ENCODE measurements around the gene SLC6A19.
"Not testable (repeated sequence)": the region's sequence is repeated elsewhere in the genome, so short reads cannot be mapped to it uniquely, and the experiment has no call there.

The SLC6A19 gene

GRCh38 chr5:1252681-1253080 is 51.3 kb downstream of the SLC6A19 start:
- in situ Hi-C loops (cut with HindIII; ENCODE audit: low sequenced_read_pairs), result no loop called here

GRCh38 chr5:1253456-1254105 is 52.2 kb downstream of the SLC6A19 start:
- in situ Hi-C loops (cut with HindIII; ENCODE audit: low sequenced_read_pairs), result no loop called here

- in situ Hi-C loops (cut with HindIII; ENCODE audit: low sequenced_read_pairs), result no loop called here
Measured at GRCh38 chr5:1254196-1254595, 52.8 kb downstream of the SLC6A19 start.

GRCh38 chr5:1255081-1255561 is 53.7 kb downstream of the SLC6A19 start:
- in situ Hi-C loops (cut with HindIII; ENCODE audit: low sequenced_read_pairs), result no loop called here

- in situ Hi-C loops (cut with HindIII; ENCODE audit: low sequenced_read_pairs), result no loop called here
Measured at GRCh38 chr5:1256776-1257175, 55.4 kb downstream of the SLC6A19 start.

- in situ Hi-C loops (cut with HindIII; ENCODE audit: low sequenced_read_pairs), result no loop called here
Measured at GRCh38 chr5:1257363-1257762, 56.0 kb downstream of the SLC6A19 start.

- in situ Hi-C loops (cut with HindIII; ENCODE audit: low sequenced_read_pairs), result no loop called here
Measured at GRCh38 chr5:1257841-1258240, 56.4 kb downstream of the SLC6A19 start.

- in situ Hi-C loops (cut with HindIII; ENCODE audit: low sequenced_read_pairs), result no loop called here
Measured at GRCh38 chr5:1259806-1260480, 58.5 kb downstream of the SLC6A19 start.

- in situ Hi-C loops (cut with HindIII; ENCODE audit: low sequenced_read_pairs), result no loop called here
Measured at GRCh38 chr5:1261643-1262042, 60.2 kb downstream of the SLC6A19 start.

GRCh38 chr5:1262381-1262780 is 61.0 kb downstream of the SLC6A19 start:
- in situ Hi-C loops (cut with HindIII; ENCODE audit: low sequenced_read_pairs), result no loop called here

- in situ Hi-C loops (cut with HindIII; ENCODE audit: low sequenced_read_pairs), result no loop called here
Measured at GRCh38 chr5:1264211-1264610, 62.8 kb downstream of the SLC6A19 start.

- in situ Hi-C loops (cut with HindIII; ENCODE audit: low sequenced_read_pairs), result no loop called here
Measured at GRCh38 chr5:1265026-1265425, 63.6 kb downstream of the SLC6A19 start.

- in situ Hi-C loops (cut with HindIII; ENCODE audit: low sequenced_read_pairs), result no loop called here
Measured at GRCh38 chr5:1265461-1266455, 64.4 kb downstream of the SLC6A19 start.

- in situ Hi-C loops (cut with HindIII; ENCODE audit: low sequenced_read_pairs), result no loop called here
Measured at GRCh38 chr5:1266791-1267190, 65.4 kb downstream of the SLC6A19 start.

- in situ Hi-C loops (cut with HindIII; ENCODE audit: low sequenced_read_pairs), result not testable (repeated sequence)
Measured at GRCh38 chr5:1267464-1267863, 66.1 kb downstream of the SLC6A19 start.

GRCh38 chr5:1268056-1268455 is 66.7 kb downstream of the SLC6A19 start:
- in situ Hi-C loops (cut with HindIII; ENCODE audit: low sequenced_read_pairs), result no loop called here

- in situ Hi-C loops (cut with HindIII; ENCODE audit: low sequenced_read_pairs), result no loop called here
Measured at GRCh38 chr5:1268666-1269065, 67.3 kb downstream of the SLC6A19 start.

GRCh38 chr5:1270426-1270825 is 69.0 kb downstream of the SLC6A19 start:
- in situ Hi-C loops (cut with HindIII; ENCODE audit: low sequenced_read_pairs), result no loop called here

- in situ Hi-C loops (cut with HindIII; ENCODE audit: low sequenced_read_pairs), result no loop called here
Measured at GRCh38 chr5:1270933-1271914, 69.8 kb downstream of the SLC6A19 start.

- in situ Hi-C loops (cut with HindIII; ENCODE audit: low sequenced_read_pairs), result no loop called here
Measured at GRCh38 chr5:1272201-1272600, 70.8 kb downstream of the SLC6A19 start.

Data from DLD1 (cell line).